Activated CD4-positive, CD25-positive, alpha-beta regulatory T cell treated with anti-CD3 and anti-CD28 coated beads, Interleukin-2, amount 50 U/mL, for 16 hours (primary cell): ENCODE measurements around the gene AKAP11.

Experiments used
- DNase-seq: peaks from one replicate; pipeline ENCODE4 v3.0.0-alpha.2; 2020; ENCODE audit warnings: low read depth, low spot score

Gene AKAP11

GRCh38 chr13:42329239-42329638 lies 57.3 kb downstream of the AKAP11 start:
- DNase-seq, result no peak

GRCh38 chr13:42331009-42331408 lies 59.1 kb downstream of the AKAP11 start:
- DNase-seq, result no peak

GRCh38 chr13:42333613-42334328 lies 61.8 kb downstream of the AKAP11 start:
- no peak for DNase-seq

GRCh38 chr13:42334329-42334706 lies 62.4 kb downstream of the AKAP11 start:
- DNase-seq, result no peak

- no peak for DNase-seq
Observed at GRCh38 chr13:42337808-42338600, 66.1 kb downstream of the AKAP11 start.

GRCh38 chr13:42345367-42345766 lies 73.4 kb downstream of the AKAP11 start:
- DNase-seq, result no peak

GRCh38 chr13:42348576-42348975 lies 76.6 kb downstream of the AKAP11 start:
- DNase-seq, result no peak

GRCh38 chr13:42350141-42350540 lies 78.2 kb downstream of the AKAP11 start:
- no peak for DNase-seq

- DNase-seq, result no peak
Observed at GRCh38 chr13:42354241-42355091, 82.5 kb downstream of the AKAP11 start.

- peak; percentile 32 for DNase-seq
Observed at GRCh38 chr13:42355092-42355485, 83.1 kb downstream of the AKAP11 start.

- no peak for DNase-seq
Observed at GRCh38 chr13:42355491-42356183, 83.7 kb downstream of the AKAP11 start.

GRCh38 chr13:42356184-42356575 lies 84.2 kb downstream of the AKAP11 start:
- no peak for DNase-seq

GRCh38 chr13:42360046-42360574 lies 88.2 kb downstream of the AKAP11 start:
- no peak for DNase-seq

GRCh38 chr13:42361701-42362100 lies 89.7 kb downstream of the AKAP11 start:
- DNase-seq, result no peak

- DNase-seq, result no peak
Observed at GRCh38 chr13:42363941-42364612, 92.1 kb downstream of the AKAP11 start.

- no peak for DNase-seq
Observed at GRCh38 chr13:42364613-42365000, 92.7 kb downstream of the AKAP11 start.

- no peak for DNase-seq
Observed at GRCh38 chr13:42367831-42368230, 95.9 kb downstream of the AKAP11 start.

- no peak for DNase-seq
Observed at GRCh38 chr13:42369071-42369797, 97.3 kb downstream of the AKAP11 start.

- no peak for DNase-seq
Observed at GRCh38 chr13:42370229-42370628, 98.3 kb downstream of the AKAP11 start.
